ENCODE data around the gene CCDC149.

CCDC149 gene

GRCh38 chr4:24780936-24781495 lies 131.8 kb downstream of the CCDC149 start:
- no peak for DNase-seq (ENCODE audit: extremely low spot score)
- ChIA-PET CTCF (no interaction called here), POLR2A (no interaction called here)
- TF ChIP-seq CTCF (IDR thresholded peaks at IDR 0.05; ENCODE audit: control extremely low read depth, extremely low read depth, low read depth, missing control alignments): no peak

GRCh38 chr4:24778464-24779225 lies 134.2 kb downstream of the CCDC149 start:
- TF ChIP-seq CTCF (IDR thresholded peaks at IDR 0.05; ENCODE audit: control extremely low read depth, extremely low read depth, low read depth, missing control alignments): no peak
- ChIA-PET POLR2A (no interaction called here), CTCF (interaction anchor here (1.3 kb wide), 1 partner anchor 37 kb away, joined by 3 read pairs; no protein-coding TSS in a partner anchor)
- no peak for DNase-seq (ENCODE audit: extremely low spot score)

GRCh38 chr4:24777536-24778463 lies 135.0 kb downstream of the CCDC149 start:
- POLR2A ChIA-PET: no interaction called here
- CTCF ChIA-PET: no interaction called here
- no peak for TF ChIP-seq CTCF (IDR thresholded peaks at IDR 0.05; ENCODE audit: control extremely low read depth, extremely low read depth, low read depth, missing control alignments)
- no peak for DNase-seq (ENCODE audit: extremely low spot score)

GRCh38 chr4:24775750-24776149 lies 137.1 kb downstream of the CCDC149 start:
- CTCF ChIA-PET: no interaction called here
- no peak for TF ChIP-seq CTCF (IDR thresholded peaks at IDR 0.05; ENCODE audit: control extremely low read depth, extremely low read depth, low read depth, missing control alignments)
- DNase-seq (ENCODE audit: extremely low spot score): no peak
- POLR2A ChIA-PET: no interaction called here

- DNase-seq (ENCODE audit: extremely low spot score): no peak
- CTCF ChIA-PET: no interaction called here
- POLR2A ChIA-PET: no interaction called here
- TF ChIP-seq CTCF (IDR thresholded peaks at IDR 0.05; ENCODE audit: control extremely low read depth, extremely low read depth, low read depth, missing control alignments): no peak
These were observed 137.7 kb downstream of the CCDC149 start for GRCh38 chr4:24775032-24775605.

GRCh38 chr4:24774452-24774851 lies 138.4 kb downstream of the CCDC149 start:
- CTCF ChIA-PET: no interaction called here
- DNase-seq (ENCODE audit: extremely low spot score): no peak
- POLR2A ChIA-PET: no interaction called here

More at GRCh38 chr4:24774452-24774851, 138.4 kb downstream of the CCDC149 start:
- TF ChIP-seq CTCF (IDR thresholded peaks at IDR 0.05; ENCODE audit: control extremely low read depth, extremely low read depth, low read depth, missing control alignments): no peak
